GM12878 (cell line): Measurements from ENCODE around the gene GTF2H1. TPM values are rescaled to one million over a fixed set of nuclear protein-coding genes. Genes with fewer than 3 reads are reported as not detected.

Experiments
- ATAC-seq: fragments of 200-7000 bp; cut with Tn5 transposase; 3 replicates; pipeline ENCODE4 v1.9.1; 2020; ENCODE audit warnings: mild to moderate bottlenecking, moderate library complexity
- BruUV-seq: library from RNA; stranded (reverse); fragments of 400-500 nt; replicated peaks from 2 replicates; lab custom pipeline; 2021; lab: Mats Ljungman, UMichigan
- CTCF ChIA-PET: fragments of 300-600 bp; sonication (Branson Sonifier 250); formaldehyde crosslinking; extraction: SDS; loops from one replicate; lab custom pipeline; 2021; ENCODE audit warnings: inconsistent platforms; lab: Yijun Ruan, JAX
- POLR2A ChIA-PET: fragments of 350-600 bp; formaldehyde crosslinking; extraction: SDS; loops from one replicate; lab custom pipeline; 2021; ENCODE audit warnings: inconsistent platforms; lab: Charles Lee
- RAD21 ChIA-PET: fragments of 300-600 bp; sonication (Branson Sonifier 250); formaldehyde crosslinking; loops from one replicate; lab custom pipeline; 2023; ENCODE audit warnings: antibody characterized with exemption; ENCODE audit not compliant: unreplicated experiment; lab: Charles Lee
- SMC1A ChIA-PET: fragments of 300-600 bp; sonication (Branson Sonifier 250); formaldehyde crosslinking; loops from one replicate; lab custom pipeline; 2023; ENCODE audit not compliant: unreplicated experiment, uncharacterized antibody; lab: Charles Lee
- DNase-seq: peaks from one replicate; pipeline ENCODE4 v3.0.0-alpha.2; 2011; ENCODE audit warnings: low read depth, low spot score
- FAIRE-seq: peaks from 3 replicates; lab custom pipeline; 2011; peaks lifted over from hg19 to GRCh38; lab: Jason Lieb, UNC
- H2AFZ ChIP-seq: 2 replicates; pipeline ENCODE4 v1.6.0; 2011; ENCODE audit warnings: low read depth, low read length, control low read depth; ENCODE audit not compliant: control insufficient read depth
- H3K27ac ChIP-seq: 2 replicates; pipeline ENCODE4 v1.5.1; 2011; ENCODE audit warnings: control low read depth; ENCODE audit not compliant: control insufficient read depth, insufficient read depth
- H3K27me3 ChIP-seq, 2 experiments: replicated peaks in 1 of 2; 2 replicates each; pipeline versions ENCODE4 v1.6.0 to v1.6.1; 2011; ENCODE audit warnings: low read length in 1 of 2; ENCODE audit not compliant: control insufficient read depth in 2 of 2, insufficient read depth in 2 of 2
- H3K36me3 ChIP-seq, 2 experiments: 2 replicates each; pipeline ENCODE4 v1.5.1; 2011; ENCODE audit warnings: low read length in 1 of 2; ENCODE audit not compliant: control insufficient read depth in 2 of 2, insufficient read depth in 2 of 2
- H3K4me1 ChIP-seq: 2 replicates; pipeline ENCODE4 v1.6.1; 2011; ENCODE audit warnings: mild to moderate bottlenecking, low read length, moderate library complexity, mixed read lengths; ENCODE audit not compliant: control insufficient read depth, insufficient read depth
- H3K4me2 ChIP-seq: 2 replicates; pipeline ENCODE4 v1.6.0; 2011; ENCODE audit warnings: control low read depth; ENCODE audit not compliant: control insufficient read depth, insufficient read depth
- H3K4me3 ChIP-seq: fragments of 200-600 bp; sonication (generic); 2 replicates; pipeline ENCODE4 v1.5.1; 2016
- H3K79me2 ChIP-seq: 2 replicates; pipeline ENCODE4 v1.6.0; 2011; ENCODE audit warnings: low read length; ENCODE audit not compliant: control insufficient read depth, insufficient read depth
- H3K9ac ChIP-seq: 2 replicates; pipeline ENCODE4 v1.8.0; 2011; ENCODE audit warnings: low read length, control low read depth, mixed read lengths; ENCODE audit not compliant: control insufficient read depth, insufficient read depth
- H3K9me3 ChIP-seq: replicated peaks from 3 replicates; pipeline ENCODE4 v1.5.1; 2011; ENCODE audit warnings: mild to moderate bottlenecking, low read length; ENCODE audit not compliant: control insufficient read depth, insufficient read depth
- H4K20me1 ChIP-seq: 2 replicates; pipeline ENCODE4 v1.6.0; 2011; ENCODE audit not compliant: control insufficient read depth, insufficient read depth
- CHD2 ChIP-seq: IDR thresholded peaks from 2 replicates; pipeline ENCODE4 v1.6.1; 2011; ENCODE audit warnings: low read depth, low read length, improper control_type of control experiment, borderline replicate concordance
- ETV6 ChIP-seq, 2 experiments: fragments of 450-650 bp in 1 of 2; IDR thresholded peaks in 1 of 2; conservative IDR thresholded peaks in 1 of 2; 2 replicates each; pipeline ENCODE4 v1.6.1; 2014; ENCODE audit warnings: antibody characterized with exemption in 1 of 2, borderline replicate concordance in 1 of 2, low read depth in 1 of 2, mild to moderate bottlenecking in 1 of 2, moderate library complexity in 1 of 2
- MYB ChIP-seq: fragments of 150-350 bp; IDR thresholded peaks from 2 replicates; pipeline ENCODE4 v1.6.1; 2014; ENCODE audit warnings: mild to moderate bottlenecking, low read depth, low read length, borderline replicate concordance
- POU2F2 ChIP-seq: IDR thresholded peaks from 3 replicates; pipeline ENCODE4 v1.6.1; 2011; ENCODE audit warnings: low read depth, mild to moderate bottlenecking, low read length, borderline replicate concordance
- RAD51 ChIP-seq: fragments of 450-650 bp; IDR thresholded peaks from 2 replicates; pipeline ENCODE4 v1.6.1; 2016; ENCODE audit warnings: moderate library complexity, mild to moderate bottlenecking, inconsistent platforms
- TAF1 ChIP-seq: IDR thresholded peaks from 2 replicates; pipeline ENCODE4 v1.6.1; 2011; ENCODE audit warnings: mild to moderate bottlenecking, low read depth, low read length, borderline replicate concordance
- TARDBP ChIP-seq: IDR thresholded peaks from 2 replicates; pipeline ENCODE4 v1.6.1; 2016; ENCODE audit warnings: borderline replicate concordance
- USF1 ChIP-seq: IDR thresholded peaks from 2 replicates; pipeline ENCODE4 v1.6.1; 2011; ENCODE audit warnings: borderline replicate concordance, low read depth, mild to moderate bottlenecking, moderate library complexity, mixed read lengths, low read length; ENCODE audit not compliant: insufficient read depth; ENCODE audit errors: extremely low read length
- USF2 ChIP-seq: IDR thresholded peaks from 2 replicates; pipeline ENCODE4 v1.6.1; 2011; ENCODE audit warnings: low read depth, low read length, improper control_type of control experiment, borderline replicate concordance
- ZNF274 ChIP-seq: IDR thresholded peaks from one replicate; pipeline ENCODE4 v1.8.0; 2011; ENCODE audit not compliant: insufficient read length, insufficient read depth
- ZNF687 ChIP-seq: fragments of 450-650 bp; IDR thresholded peaks from 2 replicates; pipeline ENCODE4 v1.6.1; 2017; ENCODE audit warnings: mild to moderate bottlenecking, moderate library complexity
- WGBS: methylation state at CpG from one replicate; pipeline ENCODE4 v1.1.6; 2016; ENCODE audit warnings: low lambda C conversion rate; ENCODE audit not compliant: insufficient replicate concordance, insufficient coverage; ENCODE audit errors: missing lambda C conversion rate; 5-methylcytosine and 5-hydroxymethylcytosine counted together
- in situ Hi-C: fragments of 300-500 bp; cut with MboI; formaldehyde crosslinking; loops from 9 replicates; pipeline ENCODE4 v1.14.3; 2018; ENCODE audit warnings: mixed read lengths
- intact Hi-C: fragments of 100-400 bp; cut with micrococcal nuclease; formaldehyde crosslinking; loops from one replicate; pipeline ENCODE4 v1.14.2; 2022; ENCODE audit not compliant: unreplicated experiment
- polyA plus RNA-seq, 11 experiments: library from polyadenylated mRNA; depleted of rRNA in 4 of 11; unstranded in 6 of 11; stranded (reverse) in 5 of 11; fragments of >200 nt; fragmentation: Nextera tagmentation in 4 of 11; fragmentation: Illumina TruSeq in 1 of 11; extraction: Ambion mirVana in 4 of 11; extraction: Trizol in 1 of 11; gene quantifications; 1 replicate in 1 of 11; 2 replicates in 10 of 11; pipeline versions ENCODE4 v1.2.1 to v1.2.3, GENCODE V29; 2011 to 2016; ENCODE audit warnings: inconsistent platforms in 2 of 11, missing spikeins in 2 of 11, low read depth in 1 of 11
- total RNA-seq, 4 experiments: library from RNA; depleted of rRNA in 3 of 4; stranded (reverse); fragments of >200 nt in 3 of 4; fragmentation: Illumina TruSeq in 1 of 4; extraction: Trizol in 1 of 4; gene quantifications; 2 replicates each; pipeline versions ENCODE4 v1.2.1 to v1.2.3, GENCODE V29; 2013 to 2021
- TF ChIP-seq, protein P1 (sequence below): fragments of 450-650 bp; IDR thresholded peaks from 2 replicates; pipeline ENCODE4 v1.6.1; 2016; ENCODE audit warnings: mild to moderate bottlenecking, moderate library complexity, borderline replicate concordance

Gene GTF2H1
- total and polyA plus RNA-seq, 10 of the 15 experiments (the other 5 are each of a cell fraction or from before 2014, with no cell fraction given): 36.7 to 68.8 (median 46.6) TPM

- TF ChIP-seq ETV6 (conservative IDR thresholded peaks at IDR 0.05 in 1 of 2, IDR thresholded peaks at IDR 0.05 in 1 of 2; ENCODE audit: borderline replicate concordance in 1 of 2, low read depth in 1 of 2): no peak
Measured at GRCh38 chr11:18372201-18372600, 49.8 kb downstream of the GTF2H1 start (continued).

GRCh38 chr11:18374956-18375355 is 52.6 kb downstream of the GTF2H1 start:
- Histone ChIP-seq H3K36me3 (no peaks in the 10 kb centered on the region), H3K4me1 (no peaks in the 10 kb centered on the region), H3K4me2 (no peak overlapping the region), H3K27me3 (no peaks in the 10 kb centered on the region), H3K79me2 (no peaks in the 10 kb centered on the region), H4K20me1 (no peaks in the 10 kb centered on the region; the same call in 1 of the 2 replicates), H3K9me3 (no peaks in the 10 kb centered on the region), H3K27ac (no peak overlapping the region), H2AFZ (no peak overlapping the region), H3K9ac (no peak overlapping the region), H3K4me3 (no peak overlapping the region)
- ChIA-PET CTCF (interaction anchor here (1.5 to 3.7 kb wide), 2 partner anchors 10 to 131 kb away, joined by 4 to 13 read pairs; no protein-coding TSS in a partner anchor), RAD21 (interaction anchor here (1.5 kb wide), 1 partner anchor 54 kb away, joined by 3 read pairs; no protein-coding TSS in a partner anchor), POLR2A (no interaction called here), SMC1A (interaction anchor here (0.6 to 1.1 kb wide), 2 partner anchors 9 to 302 kb away, joined by 3 read pairs; no protein-coding TSS in a partner anchor)
- no peak for DNase-seq
- ATAC-seq: no peak
- no peak for FAIRE-seq
- WGBS: 94% methylated on average over 2 of the region's 2 CpGs
- no peak for TF ChIP-seq ZNF274
- TF ChIP-seq, protein P1, sequence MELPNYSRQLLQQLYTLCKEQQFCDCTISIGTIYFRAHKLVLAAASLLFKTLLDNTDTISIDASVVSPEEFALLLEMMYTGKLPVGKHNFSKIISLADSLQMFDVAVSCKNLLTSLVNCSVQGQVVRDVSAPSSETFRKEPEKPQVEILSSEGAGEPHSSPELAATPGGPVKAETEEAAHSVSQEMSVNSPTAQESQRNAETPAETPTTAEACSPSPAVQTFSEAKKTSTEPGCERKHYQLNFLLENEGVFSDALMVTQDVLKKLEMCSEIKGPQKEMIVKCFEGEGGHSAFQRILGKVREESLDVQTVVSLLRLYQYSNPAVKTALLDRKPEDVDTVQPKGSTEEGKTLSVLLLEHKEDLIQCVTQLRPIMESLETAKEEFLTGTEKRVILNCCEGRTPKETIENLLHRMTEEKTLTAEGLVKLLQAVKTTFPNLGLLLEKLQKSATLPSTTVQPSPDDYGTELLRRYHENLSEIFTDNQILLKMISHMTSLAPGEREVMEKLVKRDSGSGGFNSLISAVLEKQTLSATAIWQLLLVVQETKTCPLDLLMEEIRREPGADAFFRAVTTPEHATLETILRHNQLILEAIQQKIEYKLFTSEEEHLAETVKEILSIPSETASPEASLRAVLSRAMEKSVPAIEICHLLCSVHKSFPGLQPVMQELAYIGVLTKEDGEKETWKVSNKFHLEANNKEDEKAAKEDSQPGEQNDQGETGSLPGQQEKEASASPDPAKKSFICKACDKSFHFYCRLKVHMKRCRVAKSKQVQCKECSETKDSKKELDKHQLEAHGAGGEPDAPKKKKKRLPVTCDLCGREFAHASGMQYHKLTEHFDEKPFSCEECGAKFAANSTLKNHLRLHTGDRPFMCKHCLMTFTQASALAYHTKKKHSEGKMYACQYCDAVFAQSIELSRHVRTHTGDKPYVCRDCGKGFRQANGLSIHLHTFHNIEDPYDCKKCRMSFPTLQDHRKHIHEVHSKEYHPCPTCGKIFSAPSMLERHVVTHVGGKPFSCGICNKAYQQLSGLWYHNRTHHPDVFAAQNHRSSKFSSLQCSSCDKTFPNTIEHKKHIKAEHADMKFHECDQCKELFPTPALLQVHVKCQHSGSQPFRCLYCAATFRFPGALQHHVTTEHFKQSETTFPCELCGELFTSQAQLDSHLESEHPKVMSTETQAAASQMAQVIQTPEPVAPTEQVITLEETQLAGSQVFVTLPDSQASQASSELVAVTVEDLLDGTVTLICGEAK: no peak
- TF ChIP-seq ZNF687: no peak
- TF ChIP-seq USF2: no peak
- TF ChIP-seq USF1: no peak
- no peak for TF ChIP-seq TARDBP
- no peak for TF ChIP-seq CHD2
- no peak for TF ChIP-seq TAF1
- TF ChIP-seq RAD51: no peak
- TF ChIP-seq MYB: no peak
- TF ChIP-seq POU2F2: no peak
- in situ Hi-C loops: no loop called here
- BruUV-seq: no TSS peak
- intact Hi-C loops: no loop called here
